Measurements from ENCODE around the gene ARHGAP8. TPM values are rescaled to one million over a fixed set of nuclear protein-coding genes. Genes with fewer than 3 reads are reported as not detected.

Gene ARHGAP8
- total RNA-seq, 2 experiments from 2014 or later = 5.7 to 6.3 TPM

DNA sequence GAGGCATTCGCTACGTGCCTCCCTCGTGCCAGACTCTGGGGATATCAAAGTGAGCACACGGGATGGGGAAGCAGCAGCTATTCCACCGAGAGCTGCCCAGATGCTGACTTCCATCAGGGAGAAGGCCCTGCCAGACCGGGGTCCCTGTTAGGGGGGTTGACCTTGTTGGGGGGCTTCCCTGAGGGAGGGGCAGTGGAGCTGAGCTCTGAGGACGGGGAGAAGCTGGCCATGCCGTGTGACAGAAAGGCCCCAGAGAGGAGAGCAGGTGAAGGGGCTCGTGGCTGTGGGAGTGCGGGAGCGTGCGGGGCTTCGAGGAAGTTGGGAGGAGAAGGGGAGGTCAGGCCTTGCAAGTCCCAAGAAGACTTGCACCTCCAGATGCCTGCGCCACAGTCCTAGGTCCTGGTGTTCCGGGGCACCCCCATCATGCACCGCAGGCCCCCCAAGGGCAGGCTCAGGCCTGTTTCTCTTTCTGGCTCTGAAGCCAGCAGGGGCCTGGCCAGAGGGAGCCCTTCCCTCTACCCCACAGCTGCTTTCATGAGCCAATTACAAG lies 94.4 kb downstream of the ARHGAP8 start:
- Histone ChIP-seq H3K27me3 (ENCODE audit: control insufficient read depth in 1 of 2, insufficient read depth in 2 of 2, low read length in 2 of 2) (no peaks in the 10 kb centered on the region), H3K36me3 (ENCODE audit: insufficient read depth, low read length) (no peaks in the 10 kb centered on the region), H3K4me3 (ENCODE audit: low read length) (no peak overlapping the region), H3K9me3 (ENCODE audit: control insufficient read depth in 1 of 2, insufficient read depth in 1 of 2, low read length in 2 of 2) (peaks cover 13 to 28% of the 10 kb centered on the region in 2 experiments), H3K27ac (ENCODE audit: low read depth in 1 of 2, low read length in 2 of 2) (no peak overlapping the region), H3K4me1 (ENCODE audit: insufficient read depth, low read length) (no peaks in the 10 kb centered on the region)
- ChIA-PET POLR2A (no interaction called here), CTCF (no interaction called here)
- Mint-ChIP-seq H3K4me1 (ENCODE audit: low read depth) (no peaks in the 10 kb centered on the region), H3K4me3 (no peak overlapping the region), H3K27me3 (no peaks in the 10 kb centered on the region), H3K27ac (no peak overlapping the region), H3K9me3 (no peaks in the 10 kb centered on the region), H3K36me3 (ENCODE audit: low read depth) (no peaks in the 10 kb centered on the region)
- no peak for ATAC-seq (ENCODE audit: poor library complexity)
- intact Hi-C loops (cut with DNase I, micrococcal nuclease) = no loop called here
- DNase-seq = no peak
- TF ChIP-seq, protein P1, sequence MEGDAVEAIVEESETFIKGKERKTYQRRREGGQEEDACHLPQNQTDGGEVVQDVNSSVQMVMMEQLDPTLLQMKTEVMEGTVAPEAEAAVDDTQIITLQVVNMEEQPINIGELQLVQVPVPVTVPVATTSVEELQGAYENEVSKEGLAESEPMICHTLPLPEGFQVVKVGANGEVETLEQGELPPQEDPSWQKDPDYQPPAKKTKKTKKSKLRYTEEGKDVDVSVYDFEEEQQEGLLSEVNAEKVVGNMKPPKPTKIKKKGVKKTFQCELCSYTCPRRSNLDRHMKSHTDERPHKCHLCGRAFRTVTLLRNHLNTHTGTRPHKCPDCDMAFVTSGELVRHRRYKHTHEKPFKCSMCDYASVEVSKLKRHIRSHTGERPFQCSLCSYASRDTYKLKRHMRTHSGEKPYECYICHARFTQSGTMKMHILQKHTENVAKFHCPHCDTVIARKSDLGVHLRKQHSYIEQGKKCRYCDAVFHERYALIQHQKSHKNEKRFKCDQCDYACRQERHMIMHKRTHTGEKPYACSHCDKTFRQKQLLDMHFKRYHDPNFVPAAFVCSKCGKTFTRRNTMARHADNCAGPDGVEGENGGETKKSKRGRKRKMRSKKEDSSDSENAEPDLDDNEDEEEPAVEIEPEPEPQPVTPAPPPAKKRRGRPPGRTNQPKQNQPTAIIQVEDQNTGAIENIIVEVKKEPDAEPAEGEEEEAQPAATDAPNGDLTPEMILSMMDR (IDR thresholded peaks at IDR 0.05) = no peak

DNA sequence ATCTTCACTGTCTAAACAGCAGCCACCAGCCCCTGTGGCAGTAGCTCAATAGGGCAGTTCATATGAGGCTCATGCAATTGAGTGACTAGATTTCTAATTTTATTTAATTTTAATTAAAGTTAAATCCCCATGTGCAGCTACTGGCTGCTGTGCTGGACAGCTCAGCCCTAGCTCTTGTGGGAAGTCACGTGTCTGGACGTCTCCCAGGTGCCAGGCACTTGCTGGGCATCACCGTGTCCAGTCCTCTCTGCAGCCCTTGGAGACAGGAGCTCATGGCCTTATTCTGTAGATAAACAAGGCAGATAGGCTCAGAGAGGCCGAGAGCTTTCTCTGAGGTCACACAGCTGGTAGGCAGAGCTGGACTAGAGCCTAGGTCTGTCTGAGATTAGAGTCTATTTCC lies 95.0 kb downstream of the ARHGAP8 start:
- POLR2A ChIA-PET = no interaction called here
- CTCF ChIA-PET = no interaction called here
- TF ChIP-seq, protein P1 (IDR thresholded peaks at IDR 0.05) = no peak
- H3K27me3 ChIP-seq (ENCODE audit: control insufficient read depth in 1 of 2, insufficient read depth in 2 of 2, low read length in 2 of 2) = no peaks in the 10 kb centered on the region
- no peak for ATAC-seq (ENCODE audit: poor library complexity)
- Mint-ChIP-seq H3K4me3 (no peak overlapping the region), H3K4me1 (ENCODE audit: low read depth) (no peaks in the 10 kb centered on the region), H3K36me3 (ENCODE audit: low read depth) (no peaks in the 10 kb centered on the region), H3K27me3 (no peaks in the 10 kb centered on the region), H3K9me3 (no peaks in the 10 kb centered on the region), H3K27ac (no peak overlapping the region)
- intact Hi-C loops (cut with DNase I, micrococcal nuclease) = no loop called here
- peaks cover 13 to 28% of the 10 kb centered on the region in 2 experiments for H3K9me3 ChIP-seq (ENCODE audit: control insufficient read depth in 1 of 2, insufficient read depth in 1 of 2, low read length in 2 of 2)
- no peak for DNase-seq
- no peaks in the 10 kb centered on the region for H3K36me3 ChIP-seq (ENCODE audit: insufficient read depth, low read length)
- no peaks in the 10 kb centered on the region for H3K4me1 ChIP-seq (ENCODE audit: insufficient read depth, low read length)
- no peak overlapping the region for H3K27ac ChIP-seq (ENCODE audit: low read depth in 1 of 2, low read length in 2 of 2)
- H3K4me3 ChIP-seq (ENCODE audit: low read length) = no peak overlapping the region

DNA sequence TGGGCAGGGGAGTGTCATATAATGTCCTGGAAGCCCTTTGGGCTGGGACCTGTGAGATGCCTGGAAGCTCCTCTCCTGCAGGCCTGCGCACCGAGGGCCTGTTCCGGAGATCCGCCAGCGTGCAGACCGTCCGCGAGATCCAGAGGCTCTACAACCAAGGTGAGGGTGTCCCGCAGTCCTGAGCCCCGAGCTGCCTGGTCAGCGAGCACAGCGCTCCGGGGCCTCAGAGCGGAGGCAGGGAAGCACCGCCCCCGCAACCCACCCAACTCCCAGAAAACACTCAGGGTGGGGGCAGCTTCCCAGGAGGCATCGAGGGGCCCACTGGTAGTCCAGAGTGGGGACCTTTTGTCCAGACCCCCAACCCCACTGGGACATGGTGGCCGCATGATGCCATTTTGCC lies 95.5 kb downstream of the ARHGAP8 start:
- no peak for ATAC-seq (ENCODE audit: poor library complexity)
- Histone ChIP-seq H3K9me3 (ENCODE audit: control insufficient read depth in 1 of 2, insufficient read depth in 1 of 2, low read length in 2 of 2) (peaks cover 13 to 28% of the 10 kb centered on the region in 2 experiments), H3K4me1 (ENCODE audit: insufficient read depth, low read length) (no peaks in the 10 kb centered on the region), H3K4me3 (ENCODE audit: low read length) (no peak overlapping the region), H3K27me3 (ENCODE audit: control insufficient read depth in 1 of 2, insufficient read depth in 2 of 2, low read length in 2 of 2) (no peaks in the 10 kb centered on the region), H3K36me3 (ENCODE audit: insufficient read depth, low read length) (no peaks in the 10 kb centered on the region), H3K27ac (ENCODE audit: low read depth in 1 of 2, low read length in 2 of 2) (no peak overlapping the region)
- TF ChIP-seq, protein P1 (IDR thresholded peaks at IDR 0.05) = no peak
- intact Hi-C loops (cut with DNase I, micrococcal nuclease) = no loop called here
- CTCF ChIA-PET = no interaction called here
- Mint-ChIP-seq H3K9me3 (no peaks in the 10 kb centered on the region), H3K4me3 (no peak overlapping the region), H3K36me3 (ENCODE audit: low read depth) (no peaks in the 10 kb centered on the region), H3K4me1 (ENCODE audit: low read depth) (no peaks in the 10 kb centered on the region), H3K27ac (no peak overlapping the region), H3K27me3 (no peaks in the 10 kb centered on the region)
- DNase-seq = no peak
- POLR2A ChIA-PET = no interaction called here
